GM21723 (cell line): ENCODE data around the gene DEGS2.

Experiments
- ATAC-seq: cut with Tn5 transposase; IDR thresholded peaks from one replicate; pipeline ENCODE4 v1.9.1; 2021; ENCODE audit warnings: mild to moderate bottlenecking, moderate library complexity; ENCODE audit not compliant: unreplicated experiment

Gene DEGS2

GRCh38 chr14:100115726-100116125 lies 43.7 kb downstream of the DEGS2 start:
- ATAC-seq: no peak

- ATAC-seq: no peak
These were observed 44.2 kb downstream of the DEGS2 start for GRCh38 chr14:100115236-100115635.

DNA sequence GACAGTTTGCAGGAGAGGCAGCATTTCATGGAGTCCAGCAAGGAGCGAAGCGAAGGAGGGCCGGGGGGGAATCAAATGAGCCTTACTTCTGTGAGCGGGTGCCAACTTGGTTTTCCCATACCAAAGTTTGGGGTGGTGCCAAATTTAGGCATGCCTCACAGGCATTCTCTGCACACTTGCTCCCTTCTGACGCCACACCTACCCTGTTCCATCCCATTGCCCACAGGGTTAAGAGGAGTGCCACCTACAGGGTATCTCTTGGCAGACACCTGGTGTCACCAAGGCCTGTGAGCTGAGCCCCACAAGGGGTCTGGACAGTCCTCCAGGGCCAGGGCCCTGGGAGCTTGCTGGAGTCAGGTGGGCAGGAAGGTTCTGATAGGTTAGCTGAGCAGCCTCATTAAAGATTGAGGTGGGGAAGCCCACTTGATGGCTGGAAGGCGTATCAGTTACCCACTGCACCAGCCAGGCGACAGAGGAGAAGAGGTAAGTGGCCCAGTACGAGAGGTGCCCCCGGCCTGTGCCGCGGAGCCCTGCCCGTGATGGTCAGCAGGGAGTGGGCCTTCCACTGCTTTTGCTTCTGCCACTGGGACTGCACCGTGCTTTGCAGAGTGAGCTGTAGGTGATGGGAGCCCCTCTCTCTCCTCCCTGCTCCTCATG lies 45.2 kb downstream of the DEGS2 start:
- ATAC-seq: no peak

- ATAC-seq: no peak
These were observed 47.3 kb downstream of the DEGS2 start for GRCh38 chr14:100111931-100112704.

GRCh38 chr14:100110816-100111215 lies 48.6 kb downstream of the DEGS2 start:
- ATAC-seq: no peak

GRCh38 chr14:100109594-100109955 lies 49.9 kb downstream of the DEGS2 start:
- no peak for ATAC-seq

DNA sequence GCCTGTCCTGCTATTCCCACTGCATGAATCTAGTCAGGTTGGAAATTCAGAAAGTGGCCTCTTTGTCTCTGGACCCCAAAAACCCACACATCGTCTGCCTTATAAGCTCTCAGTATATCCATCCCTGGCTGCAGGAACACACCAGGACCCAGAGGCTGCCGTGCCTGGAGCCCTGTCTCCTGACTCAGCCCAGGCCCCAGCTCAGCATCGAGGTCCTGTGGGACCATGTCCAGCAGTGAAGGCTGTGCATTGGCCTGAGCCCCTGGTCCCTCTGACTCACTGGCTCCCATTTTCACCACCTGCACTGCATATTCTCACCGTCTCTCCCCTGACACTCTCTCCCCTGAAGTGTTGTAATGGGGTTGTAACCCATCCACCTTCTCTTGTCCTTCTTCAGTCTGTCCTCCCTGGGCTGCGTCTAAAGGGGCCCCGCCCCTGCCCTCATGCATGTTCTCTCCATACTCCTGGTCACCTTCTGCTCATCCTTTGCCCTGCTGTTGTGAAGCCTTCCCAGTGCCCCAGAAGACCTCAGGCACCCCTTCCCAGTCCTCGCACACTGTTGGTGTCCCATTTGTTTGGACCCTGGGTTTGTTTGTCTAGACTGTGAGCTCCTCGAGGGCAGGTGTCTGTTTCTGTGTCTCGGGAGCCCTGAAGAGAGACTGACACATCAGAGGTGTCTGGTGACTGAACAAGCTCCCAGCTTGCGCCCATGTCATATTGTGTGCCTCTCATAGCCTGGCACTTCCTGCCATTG lies 50.4 kb downstream of the DEGS2 start:
- no peak for ATAC-seq

DNA sequence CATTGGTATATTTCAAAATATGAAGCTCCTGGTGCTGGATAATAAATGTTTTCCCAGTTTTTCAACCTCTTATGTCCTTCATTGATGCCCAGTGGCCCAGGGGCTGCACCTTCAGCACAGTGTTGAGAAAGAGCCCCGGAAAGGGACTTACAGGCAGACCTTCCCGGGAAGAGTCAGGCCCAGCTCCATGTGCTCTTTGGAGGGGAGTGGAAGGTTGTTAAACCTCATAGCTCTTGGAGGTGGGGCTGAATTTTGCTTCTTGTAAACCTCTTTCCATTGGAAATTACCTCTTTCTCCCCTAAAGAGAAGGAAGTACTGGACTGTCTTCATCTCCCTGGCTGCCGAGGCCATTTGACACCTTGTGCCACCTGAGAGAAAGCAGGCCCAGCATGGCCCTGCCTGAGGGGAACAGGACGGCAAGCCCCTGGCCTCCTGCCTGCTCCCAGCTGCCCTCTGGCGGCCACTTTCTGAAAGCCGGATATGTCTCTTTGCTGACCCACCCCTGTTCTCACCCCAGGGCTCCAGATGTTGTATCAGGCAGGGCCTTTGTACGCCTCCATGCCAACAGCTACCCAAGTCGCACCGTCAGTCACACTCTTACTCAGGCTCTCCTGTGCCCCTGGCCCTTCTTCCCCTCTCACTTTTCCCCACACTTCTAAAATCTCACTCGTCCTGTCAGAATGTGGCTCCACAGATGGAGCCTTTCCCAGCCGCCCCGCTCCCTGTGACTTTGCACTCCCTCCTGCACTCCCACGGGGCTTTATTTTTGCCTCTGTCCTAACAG lies 51.2 kb downstream of the DEGS2 start:
- peak; percentile 77 for ATAC-seq

DNA sequence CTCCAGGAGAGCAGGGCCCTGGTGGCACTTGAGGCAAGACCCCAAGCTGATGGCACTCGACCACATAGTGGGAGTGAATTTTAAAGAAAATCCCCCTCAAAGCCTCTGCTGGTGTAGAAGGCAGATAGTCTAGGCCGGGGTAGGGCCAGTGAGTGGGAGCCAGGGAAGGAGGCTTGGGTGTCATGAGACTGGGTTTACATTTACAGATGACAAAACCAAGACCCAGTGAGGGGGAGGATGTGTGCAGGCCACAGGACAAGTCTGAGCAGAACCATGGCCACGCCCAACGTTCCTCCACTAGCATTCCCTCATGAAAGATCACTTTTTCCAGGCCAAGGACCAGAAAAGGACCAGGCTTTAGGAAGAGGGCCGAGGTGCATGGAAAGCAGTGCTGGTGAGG lies 52.2 kb downstream of the DEGS2 start:
- ATAC-seq: no peak

DNA sequence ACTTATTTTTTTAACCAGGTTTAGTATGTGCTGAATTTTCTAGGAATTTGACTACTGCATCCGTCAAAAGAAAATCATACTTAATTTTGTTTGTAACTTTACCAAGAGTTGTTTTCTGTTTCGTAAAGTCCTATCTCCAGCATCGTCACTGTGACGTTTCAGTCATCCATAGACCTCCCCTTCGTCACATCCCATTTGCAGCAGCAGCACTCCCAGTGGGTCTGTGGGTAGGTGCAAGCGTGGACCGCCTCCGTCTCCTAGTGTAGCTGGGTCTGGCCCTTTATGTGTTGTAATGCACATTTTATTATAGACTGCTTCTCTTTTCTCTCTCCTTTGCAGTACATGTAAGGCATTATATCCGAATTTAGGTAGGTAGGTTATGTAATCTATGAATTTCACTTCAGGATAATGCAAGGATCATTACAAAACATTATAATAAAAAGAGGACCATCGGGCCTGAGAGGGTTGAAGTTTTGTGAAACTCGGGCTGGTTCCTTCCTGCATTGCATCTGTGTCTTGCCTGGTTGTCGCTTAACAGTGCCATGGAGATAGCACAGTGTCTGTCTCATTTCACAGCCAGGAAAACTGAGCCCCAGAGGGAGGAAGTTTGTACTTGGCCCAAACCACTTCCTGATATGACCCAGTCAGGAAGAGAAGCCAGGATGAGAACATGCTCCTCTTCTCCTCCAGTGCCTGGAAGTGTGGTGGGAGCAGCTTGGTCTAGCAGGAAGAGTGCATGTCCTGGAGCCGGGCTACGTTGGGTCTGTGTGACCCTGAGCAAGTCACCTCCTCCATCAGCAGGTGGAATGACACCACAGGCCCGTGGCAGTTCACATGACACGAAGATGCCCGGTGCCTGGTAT lies 53.0 kb downstream of the DEGS2 start:
- no peak for ATAC-seq

DNA sequence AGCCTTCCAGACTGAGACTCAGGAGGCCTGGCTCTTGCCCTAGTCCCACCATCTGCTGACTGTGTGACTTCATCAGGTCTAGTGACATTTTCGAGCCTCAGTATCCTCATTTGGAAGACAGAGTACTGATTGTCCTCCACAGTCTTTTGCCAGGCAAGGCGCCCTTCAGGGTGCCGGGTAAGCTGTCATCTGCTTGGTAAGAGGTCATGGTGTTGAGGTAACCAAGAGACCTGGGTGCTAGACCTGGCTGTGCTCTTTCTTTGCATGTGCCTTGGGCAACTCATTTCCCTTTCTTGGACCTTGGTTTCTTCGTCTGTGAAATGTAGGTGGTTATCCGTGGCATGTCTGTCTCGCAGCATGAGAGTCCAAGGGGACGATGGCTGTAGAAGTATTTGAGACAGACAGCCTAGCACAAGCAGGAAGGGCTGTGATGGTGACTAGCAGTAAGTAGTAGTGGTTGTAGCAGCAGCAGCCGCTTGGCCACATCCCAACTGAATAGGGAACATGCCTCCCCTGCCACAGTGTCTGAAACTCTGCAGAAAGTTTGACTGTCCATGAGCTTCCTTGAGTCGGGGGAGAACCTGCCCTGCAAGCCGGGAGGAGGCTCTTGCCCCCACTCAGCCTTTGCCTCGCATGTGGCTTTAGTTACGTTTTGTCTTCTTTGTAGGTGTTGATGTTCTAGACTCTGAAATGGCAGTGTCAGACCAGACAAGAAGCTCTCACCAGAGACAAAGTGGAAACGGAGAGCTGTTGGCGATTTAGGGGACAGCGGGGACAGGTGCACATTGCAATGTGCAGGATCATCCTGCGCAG lies 53.9 kb downstream of the DEGS2 start:
- ATAC-seq: no peak

- no peak for ATAC-seq
These were observed 54.7 kb downstream of the DEGS2 start for GRCh38 chr14:100104523-100105300.

DNA sequence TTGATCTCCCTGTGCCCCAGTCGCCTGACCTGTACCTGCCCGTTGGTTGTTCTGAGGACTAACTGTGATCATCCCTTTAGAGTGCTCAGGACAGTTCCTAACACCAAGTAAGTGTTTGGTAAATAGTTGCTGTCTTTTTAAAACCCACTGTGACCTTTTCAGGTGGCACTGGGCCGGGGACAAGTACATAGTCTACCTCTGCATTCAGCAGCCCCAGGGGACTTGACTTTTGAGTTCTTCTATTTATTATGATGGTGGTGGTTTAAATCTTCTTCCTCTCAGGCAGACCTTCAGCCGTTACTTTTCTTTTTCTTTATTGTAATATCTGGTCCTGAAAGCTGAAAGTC lies 55.5 kb downstream of the DEGS2 start:
- ATAC-seq: no peak

- no peak for ATAC-seq
These were observed 56.0 kb downstream of the DEGS2 start for GRCh38 chr14:100103250-100104005.

DNA sequence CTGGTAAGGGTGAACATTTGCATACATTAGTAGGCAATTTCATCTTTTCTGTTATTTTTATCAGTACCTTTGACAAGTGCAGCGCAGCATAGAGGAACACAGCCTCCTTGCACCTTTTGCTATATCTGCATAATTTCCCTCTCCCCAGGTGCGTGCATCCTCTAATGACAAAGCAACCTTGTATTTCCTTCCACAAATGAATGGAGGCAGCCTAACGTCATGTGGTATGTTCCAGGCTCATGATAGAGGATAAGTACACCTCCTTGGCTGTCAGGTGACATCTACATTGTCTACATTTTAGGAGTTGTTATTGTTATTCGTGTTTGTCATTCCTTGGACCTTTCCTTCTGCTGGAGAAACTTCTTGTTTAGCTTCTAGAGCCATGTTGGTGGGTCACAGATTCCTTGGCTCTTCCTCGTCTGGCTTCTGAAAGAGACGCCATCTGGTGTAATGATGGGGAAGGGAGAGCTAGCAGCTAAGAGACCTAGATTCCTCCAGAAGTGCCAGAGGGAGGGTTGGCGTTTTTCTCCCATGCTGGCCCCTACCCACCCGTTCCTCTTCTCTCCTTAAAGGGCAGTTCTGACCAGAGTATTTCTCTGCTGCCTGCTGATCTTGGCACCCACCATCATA lies 57.2 kb downstream of the DEGS2 start:
- ATAC-seq: no peak

DNA sequence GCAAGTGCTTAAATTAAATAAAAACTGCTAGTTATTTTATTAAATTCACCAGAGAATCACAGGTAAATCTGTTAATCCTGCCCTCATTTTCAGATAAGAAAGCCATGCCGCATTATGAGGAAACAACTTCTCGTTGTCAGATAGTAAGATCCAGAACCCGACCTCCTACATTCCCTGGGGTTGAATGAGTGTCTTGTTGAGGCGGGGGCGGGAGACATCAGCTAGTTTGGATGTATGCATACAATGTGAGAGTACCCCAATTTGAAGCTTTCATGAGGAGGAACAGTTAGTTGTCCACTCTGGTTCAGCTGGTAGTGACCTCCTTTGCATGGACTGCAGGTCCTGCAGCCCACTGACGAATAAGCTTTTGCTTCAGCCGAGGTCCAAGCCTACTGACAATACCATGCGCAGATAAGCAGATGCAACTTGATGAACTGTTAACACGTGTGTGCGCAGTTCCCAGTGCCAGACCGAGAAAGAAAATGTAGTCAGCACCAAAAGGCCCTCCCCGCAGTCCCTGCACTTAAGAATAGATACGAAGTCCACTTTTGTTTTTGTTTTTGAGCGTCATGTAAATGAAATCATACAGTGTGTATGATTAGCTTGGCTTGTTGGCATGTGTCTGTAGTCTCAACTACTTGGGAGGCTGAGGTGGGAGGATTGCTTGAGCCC lies 59.3 kb downstream of the DEGS2 start:
- ATAC-seq: no peak

DNA sequence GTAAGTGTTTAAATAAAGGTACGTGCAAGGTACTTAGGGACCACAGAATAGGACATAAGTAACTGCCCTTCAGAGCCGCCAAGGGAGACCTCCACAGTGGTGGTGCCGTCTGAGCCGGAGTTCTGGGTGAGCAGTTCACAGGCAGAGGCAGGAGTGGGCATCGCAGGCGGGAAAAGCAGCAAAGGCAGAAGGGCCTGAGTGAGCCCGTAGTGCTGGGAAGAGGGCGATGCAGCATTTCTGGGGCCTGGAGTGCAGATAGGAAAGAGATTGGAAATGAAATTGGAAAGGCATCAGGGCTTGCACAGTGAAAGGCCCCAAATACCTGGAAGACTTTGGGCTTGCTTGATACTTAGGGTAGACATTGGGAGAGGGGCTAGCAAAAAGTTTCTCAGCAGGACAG lies 61.3 kb downstream of the DEGS2 start:
- ATAC-seq: no peak
